Measurements from ENCODE around the gene EDN3. TPM values are rescaled to one million over a fixed set of nuclear protein-coding genes. Genes with fewer than 3 reads are reported as not detected.

Gene EDN3
- total RNA-seq, 1 donor from 2014 or later, result 0.87 TPM

- Histone ChIP-seq H3K4me3 (no peak overlapping the region), H3K27ac (no peak overlapping the region), H3K36me3 (no peaks in the 10 kb centered on the region), H3K4me1 (no peaks in the 10 kb centered on the region), H3K9me3 (no peaks in the 10 kb centered on the region), H3K27me3 (peaks cover 9% of the 10 kb centered on the region)
- DNase-seq, result no peak
- TF ChIP-seq CTCF (IDR thresholded peaks at IDR 0.05), result no peak
- intact Hi-C loops (cut with DNase I), result no loop called here
- ATAC-seq, result no peak
These were observed 40.5 kb upstream of the EDN3 start for GRCh38 chr20:59259946-59260345.

DNA sequence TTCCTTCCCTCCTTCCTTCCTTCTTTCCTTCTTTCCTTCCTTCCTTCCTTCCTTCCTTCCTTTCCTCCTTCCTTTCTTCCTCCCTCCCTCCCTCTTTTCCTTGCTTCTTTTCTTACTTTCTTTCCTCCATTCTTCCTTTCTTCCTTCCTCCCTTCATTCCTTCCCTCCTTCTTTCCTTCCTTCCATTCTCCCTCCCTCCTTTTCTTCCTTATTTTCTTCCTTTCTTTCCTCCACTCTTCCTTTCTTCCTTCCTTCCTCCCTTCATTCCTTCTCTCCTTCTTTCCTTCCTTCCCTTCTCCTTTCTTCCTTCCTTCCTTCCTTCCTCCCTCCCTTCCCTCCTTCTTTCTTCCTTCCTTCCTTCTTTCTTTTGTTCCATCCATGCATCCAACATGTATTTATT, 35.1 kb upstream of the EDN3 start:
- Histone ChIP-seq H3K36me3 (no peaks in the 10 kb centered on the region), H3K4me3 (no peak overlapping the region), H3K27ac (no peak overlapping the region), H3K27me3 (peaks cover 22% of the 10 kb centered on the region), H3K4me1 (no peaks in the 10 kb centered on the region), H3K9me3 (no peaks in the 10 kb centered on the region)
- ATAC-seq, result no peak
- intact Hi-C loops (cut with DNase I), result no loop called here
- TF ChIP-seq CTCF (IDR thresholded peaks at IDR 0.05), result no peak
- no peak for DNase-seq

DNA sequence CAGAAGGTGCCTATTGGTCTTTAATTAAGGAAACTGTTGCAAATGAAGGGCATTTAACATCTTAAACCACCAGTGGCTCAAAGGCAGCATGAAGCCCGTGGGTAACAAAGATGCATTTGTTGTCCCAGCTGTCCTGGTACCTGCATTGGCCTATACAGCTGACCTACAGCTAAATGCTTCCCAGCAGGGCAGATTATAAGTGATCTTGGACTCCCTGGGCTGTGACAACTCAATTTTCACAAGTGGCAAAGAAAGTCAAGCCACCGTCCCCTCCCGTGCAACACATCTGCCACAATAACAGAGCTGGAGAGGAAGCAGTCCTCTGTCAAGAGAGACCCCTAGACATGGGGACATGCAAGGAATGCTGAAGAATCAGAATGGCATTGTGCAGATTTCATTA, 31.5 kb upstream of the EDN3 start:
- ATAC-seq (no peak), DNase-seq (no peak)
- Histone ChIP-seq H3K4me3 (no peak overlapping the region), H3K9me3 (no peaks in the 10 kb centered on the region), H3K36me3 (no peaks in the 10 kb centered on the region), H3K27ac (no peak overlapping the region), H3K4me1 (no peaks in the 10 kb centered on the region), H3K27me3 (peaks cover 20% of the 10 kb centered on the region)
- intact Hi-C loops (cut with DNase I), result no loop called here
- no peak for TF ChIP-seq CTCF (IDR thresholded peaks at IDR 0.05)

GRCh38 chr20:59269411-59270025, 30.9 kb upstream of the EDN3 start:
- TF ChIP-seq CTCF (IDR thresholded peaks at IDR 0.05), result no peak
- Histone ChIP-seq H3K27me3 (peaks cover 20% of the 10 kb centered on the region), H3K27ac (no peak overlapping the region), H3K4me1 (no peaks in the 10 kb centered on the region), H3K4me3 (no peak overlapping the region), H3K36me3 (no peaks in the 10 kb centered on the region), H3K9me3 (no peaks in the 10 kb centered on the region)
- ATAC-seq (no peak), DNase-seq (no peak)
- intact Hi-C loops (cut with DNase I), result no loop called here

- intact Hi-C loops (cut with DNase I), result no loop called here
- Histone ChIP-seq H3K36me3 (no peaks in the 10 kb centered on the region), H3K4me1 (no peaks in the 10 kb centered on the region), H3K9me3 (no peaks in the 10 kb centered on the region), H3K27ac (no peak overlapping the region), H3K27me3 (peaks cover 20% of the 10 kb centered on the region), H3K4me3 (no peak overlapping the region)
- ATAC-seq, result no peak
- DNase-seq, result no peak
- TF ChIP-seq CTCF (IDR thresholded peaks at IDR 0.05), result no peak
These were observed 30.0 kb upstream of the EDN3 start for GRCh38 chr20:59270380-59270779.

All from upper lobe of right lung (tissue), 1 donor.